Stimulated activated CD4-positive, alpha-beta T cell treated with anti-CD3 and anti-CD28 coated beads, Interleukin-12 subunit alpha, Interleukin-12 subunit beta, amount 100 ng/mL, for 4 hours (primary cell): ENCODE results near the gene CCDC149.

ENCODE experiments used
- DNase-seq: peaks from one replicate; pipeline ENCODE4 v3.0.0-alpha.2; 2020

Gene CCDC149

GRCh38 chr4:24837781-24838180 lies 75.1 kb downstream of the CCDC149 start:
- no peak for DNase-seq

- no peak for DNase-seq
Observed at GRCh38 chr4:24837336-24837735, 75.5 kb downstream of the CCDC149 start.

- DNase-seq: no peak
Observed at GRCh38 chr4:24836661-24837242, 76.1 kb downstream of the CCDC149 start.

GRCh38 chr4:24835696-24836095 lies 77.1 kb downstream of the CCDC149 start:
- DNase-seq: no peak

GRCh38 chr4:24831637-24832036 lies 81.2 kb downstream of the CCDC149 start:
- DNase-seq: no peak

- DNase-seq: no peak
Observed at GRCh38 chr4:24824720-24825119, 88.1 kb downstream of the CCDC149 start.

GRCh38 chr4:24820541-24820940 lies 92.3 kb downstream of the CCDC149 start:
- no peak for DNase-seq

GRCh38 chr4:24816797-24817196 lies 96.0 kb downstream of the CCDC149 start:
- no peak for DNase-seq

GRCh38 chr4:24813732-24814131 lies 99.1 kb downstream of the CCDC149 start:
- DNase-seq: no peak

GRCh38 chr4:24810871-24811631 lies 101.8 kb downstream of the CCDC149 start:
- no peak for DNase-seq

GRCh38 chr4:24809815-24810405 lies 102.9 kb downstream of the CCDC149 start:
- DNase-seq: no peak

GRCh38 chr4:24809376-24809775 lies 103.5 kb downstream of the CCDC149 start:
- no peak for DNase-seq

GRCh38 chr4:24808955-24809354 lies 103.9 kb downstream of the CCDC149 start:
- no peak for DNase-seq

- DNase-seq: no peak
Observed at GRCh38 chr4:24808261-24808660, 104.6 kb downstream of the CCDC149 start.

- no peak for DNase-seq
Observed at GRCh38 chr4:24807611-24808010, 105.2 kb downstream of the CCDC149 start.

GRCh38 chr4:24806206-24806990 lies 106.4 kb downstream of the CCDC149 start:
- DNase-seq: no peak

- DNase-seq: no peak
Observed at GRCh38 chr4:24805566-24805965, 107.3 kb downstream of the CCDC149 start.

GRCh38 chr4:24805067-24805466 lies 107.8 kb downstream of the CCDC149 start:
- no peak for DNase-seq

GRCh38 chr4:24802648-24803047 lies 110.2 kb downstream of the CCDC149 start:
- no peak for DNase-seq

- no peak for DNase-seq
Observed at GRCh38 chr4:24801136-24801855, 111.5 kb downstream of the CCDC149 start.

- no peak for DNase-seq
Observed at GRCh38 chr4:24800325-24800895, 112.4 kb downstream of the CCDC149 start.

- no peak for DNase-seq
Observed at GRCh38 chr4:24799544-24800324, 113.1 kb downstream of the CCDC149 start.
